A673 (cell line): Measurements from ENCODE around the gene RIPK1. TPM values are rescaled to one million over a fixed set of nuclear protein-coding genes. Genes with fewer than 3 reads are reported as not detected.
"Not testable (repeated sequence)": the region's sequence is repeated elsewhere in the genome, so short reads cannot be mapped to it uniquely, and the experiment has no call there.

Source experiments
- BruUV-seq: library from RNA; stranded (reverse); fragments of 400-500 nt; replicated peaks from 2 replicates; lab custom pipeline; 2021; lab: Mats Ljungman, UMichigan
- CTCF ChIA-PET: fragments of 300-600 bp; sonication (Branson Sonifier 250); formaldehyde crosslinking; loops from one replicate; lab custom pipeline; 2022; ENCODE audit warnings: antibody characterized with exemption; lab: Charles Lee
- POLR2A ChIA-PET: fragments of 300-600 bp; sonication (Branson Sonifier 250); formaldehyde crosslinking; loops from one replicate; lab custom pipeline; 2022; ENCODE audit warnings: antibody characterized with exemption; ENCODE audit not compliant: low non-redundant PET; lab: Charles Lee
- DNase-seq: peaks from one replicate; pipeline ENCODE4 v3.0.0-alpha.2; 2015; ENCODE audit warnings: low spot score
- H3K27ac ChIP-seq: fragments of 200-600 bp; sonication (generic); 2 replicates; pipeline ENCODE4 v1.5.1; 2016; ENCODE audit warnings: mixed run types, low read depth, mild to moderate bottlenecking, mixed read lengths, antibody characterized with exemption, low read length; ENCODE audit not compliant: poor library complexity, severe bottlenecking
- H3K27me3 ChIP-seq: fragments of 200-600 bp; sonication (generic); replicated peaks from 2 replicates; pipeline ENCODE4 v1.6.1; 2017; ENCODE audit warnings: mixed run types, low read depth, mild to moderate bottlenecking, mixed read lengths, antibody characterized with exemption, low read length; ENCODE audit not compliant: insufficient read depth, poor library complexity
- H3K36me3 ChIP-seq: fragments of 200-600 bp; sonication (generic); 2 replicates; pipeline ENCODE4 v1.6.1; 2016; ENCODE audit warnings: mixed run types, mild to moderate bottlenecking, mixed read lengths, antibody characterized with exemption, low read length; ENCODE audit not compliant: insufficient read depth, poor library complexity, severe bottlenecking
- H3K4me1 ChIP-seq: fragments of 200-600 bp; sonication (generic); 2 replicates; pipeline ENCODE4 v1.6.1; 2017; ENCODE audit warnings: mixed run types, mild to moderate bottlenecking, mixed read lengths, antibody characterized with exemption, low read length; ENCODE audit not compliant: insufficient read depth, poor library complexity, severe bottlenecking
- H3K4me3 ChIP-seq: fragments of 200-600 bp; sonication (generic); 2 replicates; pipeline ENCODE4 v1.5.1; 2016; ENCODE audit warnings: low read depth, mixed run types, mild to moderate bottlenecking, mixed read lengths, low read length; ENCODE audit not compliant: poor library complexity, severe bottlenecking
- H3K9me3 ChIP-seq: fragments of 200-600 bp; sonication (generic); 2 replicates; pipeline ENCODE4 v1.6.1; 2016; ENCODE audit warnings: mixed run types, low read depth, mild to moderate bottlenecking, mixed read lengths, antibody characterized with exemption, low read length; ENCODE audit not compliant: poor library complexity, severe bottlenecking
- EZH2 ChIP-seq: fragments of 200-600 bp; sonication (generic); IDR thresholded peaks from 2 replicates; pipeline ENCODE4 v1.6.1; 2017; ENCODE audit warnings: borderline replicate concordance, low read depth, mild to moderate bottlenecking, mixed read lengths, antibody characterized with exemption, low read length; ENCODE audit not compliant: poor library complexity, severe bottlenecking
- intact Hi-C: fragments of 100-400 bp; cut with micrococcal nuclease; formaldehyde crosslinking; loops from one replicate; pipeline ENCODE4 v1.10.0; 2022; ENCODE audit not compliant: unreplicated experiment
- total RNA-seq: library from RNA; stranded (reverse); gene quantifications from 2 replicates; pipeline ENCODE4 v1.2.3, GENCODE V29; 2021
- TF ChIP-seq, protein P1 (sequence below): fragments of 300-800, 200-600 bp; sonication (generic); conservative IDR thresholded peaks from 2 replicates; pipeline ENCODE4 v1.5.1; 2017; ENCODE audit warnings: low read depth, mild to moderate bottlenecking, antibody characterized with exemption, low read length, moderate library complexity, mixed read lengths

The RIPK1 gene
- total RNA-seq, 1 experiment from 2014 or later: 15.0 TPM

DNA sequence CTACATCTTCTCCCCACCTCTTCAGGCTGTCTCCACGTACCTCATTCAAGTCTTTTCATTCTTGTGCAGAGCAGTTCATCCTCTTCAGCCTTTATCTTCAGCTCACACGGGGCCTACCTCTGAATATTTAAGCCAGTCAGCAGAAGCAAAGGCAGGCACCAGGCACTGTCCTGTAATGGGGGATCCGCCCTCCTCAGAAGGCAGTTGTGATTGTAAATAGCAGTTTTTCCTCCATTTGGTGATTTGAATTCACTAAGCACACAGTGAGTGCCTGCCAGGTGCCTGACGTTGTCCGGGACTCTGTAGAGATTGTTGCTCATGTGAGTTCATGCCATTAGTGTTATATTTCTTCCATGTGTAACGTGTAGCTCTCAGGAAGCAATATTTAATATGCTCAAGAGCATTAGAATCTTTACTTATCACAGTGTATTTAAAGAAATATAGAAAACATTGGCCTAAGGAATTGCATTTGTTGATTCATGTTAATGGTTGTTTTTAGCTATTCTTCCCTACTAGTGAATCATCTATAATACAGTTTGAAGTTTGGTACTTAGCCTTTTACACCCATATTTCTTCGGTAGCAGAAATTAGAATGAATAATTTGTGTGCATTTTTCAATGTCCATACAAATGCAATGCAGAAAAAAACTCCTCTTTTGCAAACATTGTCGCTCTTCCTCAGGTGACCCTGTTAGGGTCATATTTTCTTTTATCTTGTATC lies 68.2 kb downstream of the RIPK1 start:
- no peak for DNase-seq
- no TSS peak for BruUV-seq
- no peak overlapping the region for H3K4me3 ChIP-seq
- H3K27me3 ChIP-seq: no peaks in the 10 kb centered on the region
- H3K9me3 ChIP-seq: no peaks in the 10 kb centered on the region
- no peak for TF ChIP-seq EZH2
- TF ChIP-seq, protein P1, sequence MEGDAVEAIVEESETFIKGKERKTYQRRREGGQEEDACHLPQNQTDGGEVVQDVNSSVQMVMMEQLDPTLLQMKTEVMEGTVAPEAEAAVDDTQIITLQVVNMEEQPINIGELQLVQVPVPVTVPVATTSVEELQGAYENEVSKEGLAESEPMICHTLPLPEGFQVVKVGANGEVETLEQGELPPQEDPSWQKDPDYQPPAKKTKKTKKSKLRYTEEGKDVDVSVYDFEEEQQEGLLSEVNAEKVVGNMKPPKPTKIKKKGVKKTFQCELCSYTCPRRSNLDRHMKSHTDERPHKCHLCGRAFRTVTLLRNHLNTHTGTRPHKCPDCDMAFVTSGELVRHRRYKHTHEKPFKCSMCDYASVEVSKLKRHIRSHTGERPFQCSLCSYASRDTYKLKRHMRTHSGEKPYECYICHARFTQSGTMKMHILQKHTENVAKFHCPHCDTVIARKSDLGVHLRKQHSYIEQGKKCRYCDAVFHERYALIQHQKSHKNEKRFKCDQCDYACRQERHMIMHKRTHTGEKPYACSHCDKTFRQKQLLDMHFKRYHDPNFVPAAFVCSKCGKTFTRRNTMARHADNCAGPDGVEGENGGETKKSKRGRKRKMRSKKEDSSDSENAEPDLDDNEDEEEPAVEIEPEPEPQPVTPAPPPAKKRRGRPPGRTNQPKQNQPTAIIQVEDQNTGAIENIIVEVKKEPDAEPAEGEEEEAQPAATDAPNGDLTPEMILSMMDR: no peak
- no peak overlapping the region for H3K27ac ChIP-seq
- ChIA-PET POLR2A (no interaction called here), CTCF (no interaction called here)
- H3K4me1 ChIP-seq: peaks cover 5% of the 10 kb centered on the region
- intact Hi-C loops: no loop called here
- peaks cover 18% of the 10 kb centered on the region for H3K36me3 ChIP-seq

DNA sequence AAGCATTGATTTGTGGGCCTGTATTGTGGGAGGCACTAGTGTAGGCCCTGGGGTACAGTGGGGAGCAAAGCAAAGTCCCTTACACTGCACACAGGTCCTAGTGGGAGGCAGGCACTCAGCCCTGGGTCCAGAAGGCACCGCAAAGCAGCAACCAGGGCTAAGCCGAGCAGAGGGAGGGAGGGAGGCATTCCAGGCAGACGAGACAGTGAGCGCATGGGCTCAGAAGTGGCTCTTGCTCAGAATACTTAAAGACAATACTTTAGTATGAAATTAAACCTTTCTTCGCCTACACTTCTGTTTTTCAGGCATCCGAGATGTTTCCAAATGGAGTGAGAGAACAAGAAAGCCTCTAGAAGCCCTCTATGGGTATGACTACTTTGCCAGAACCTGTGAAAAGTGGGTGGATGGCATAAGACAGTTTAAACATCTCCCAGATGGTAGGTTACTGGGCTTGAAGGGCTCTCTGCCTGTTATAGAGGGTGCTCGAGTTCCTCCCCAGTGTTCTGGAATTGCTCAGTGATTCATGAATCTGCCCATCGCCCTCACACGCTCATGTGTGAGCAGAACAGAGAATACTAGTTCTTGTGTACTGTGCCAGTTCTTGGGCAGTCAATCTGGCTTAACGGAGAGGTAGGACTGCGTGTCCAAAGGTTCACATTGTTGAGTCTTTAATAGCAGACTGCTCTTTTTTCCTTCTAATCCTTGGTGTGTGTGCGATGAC lies 68.9 kb downstream of the RIPK1 start:
- DNase-seq: no peak
- BruUV-seq: no TSS peak
- no peaks in the 10 kb centered on the region for H3K27me3 ChIP-seq
- ChIA-PET POLR2A (no interaction called here), CTCF (no interaction called here)
- no peak overlapping the region for H3K4me3 ChIP-seq
- H3K9me3 ChIP-seq: no peaks in the 10 kb centered on the region
- intact Hi-C loops: no loop called here
- H3K27ac ChIP-seq: no peak overlapping the region
- TF ChIP-seq, protein P1: no peak
- no peak for TF ChIP-seq EZH2
- peaks cover 18% of the 10 kb centered on the region for H3K36me3 ChIP-seq
- peaks cover 5% of the 10 kb centered on the region for H3K4me1 ChIP-seq

DNA sequence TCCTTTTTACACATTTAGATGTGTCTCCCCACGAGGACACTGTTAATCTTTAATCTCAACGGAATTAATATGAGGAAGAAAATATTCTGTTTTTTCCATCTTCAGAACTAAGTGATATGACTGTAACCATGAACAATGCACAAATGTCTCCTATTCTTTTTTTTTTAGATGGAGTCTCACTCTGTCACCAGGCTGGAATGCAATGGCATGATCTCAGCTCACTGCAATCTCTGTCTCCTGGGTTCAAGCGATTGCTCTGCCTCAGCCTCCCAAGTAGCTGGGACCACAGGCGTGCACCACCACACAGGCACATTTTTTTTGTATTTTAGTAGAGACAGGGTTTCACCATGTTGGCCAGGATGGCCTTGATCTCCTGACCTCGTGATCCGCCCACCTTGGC lies 69.6 kb downstream of the RIPK1 start:
- CTCF ChIA-PET, BruUV-seq, intact Hi-C loops, H3K27me3 ChIP-seq, H3K27ac ChIP-seq, H3K4me3 ChIP-seq, DNase-seq, H3K4me1 ChIP-seq, H3K9me3 ChIP-seq, POLR2A ChIA-PET: not testable (repeated sequence)
- H3K36me3 ChIP-seq: peaks cover 23% of the 10 kb centered on the region
